Neuron (in vitro differentiated cells): ENCODE data around the gene SH3BP5L.

Source experiments
- H2AFZ ChIP-seq: one replicate; pipeline ENCODE4 v1.6.1; 2013; ENCODE audit warnings: low read depth, mild to moderate bottlenecking, inconsistent platforms, low read length, moderate library complexity
- H3K27me3 ChIP-seq: one replicate; pipeline ENCODE4 v1.6.1; 2013; ENCODE audit warnings: low read length; ENCODE audit not compliant: insufficient read depth
- H3K36me3 ChIP-seq: one replicate; pipeline ENCODE4 v1.6.1; 2013; ENCODE audit warnings: low read length; ENCODE audit not compliant: insufficient read depth
- H3K4me1 ChIP-seq: one replicate; pipeline ENCODE4 v1.6.1; 2013; ENCODE audit warnings: low read length; ENCODE audit not compliant: insufficient read depth
- H3K4me3 ChIP-seq: 2 replicates; pipeline ENCODE4 v1.5.1; 2013; ENCODE audit warnings: mild to moderate bottlenecking, low read length, moderate library complexity
- H3K9me3 ChIP-seq: one replicate; pipeline ENCODE4 v1.6.1; 2013; ENCODE audit warnings: low read length

SH3BP5L gene

GRCh38 chr1:248788327-248788726 lies 37.4 kb downstream of the SH3BP5L start:
- no peaks in the 10 kb centered on the region for H3K4me1 ChIP-seq
- no peaks in the 10 kb centered on the region for H3K9me3 ChIP-seq
- no peaks in the 10 kb centered on the region for H3K36me3 ChIP-seq
- no peak overlapping the region for H2AFZ ChIP-seq
- H3K27me3 ChIP-seq: peaks cover 4% of the 10 kb centered on the region
- H3K4me3 ChIP-seq: no peak overlapping the region

- Histone ChIP-seq H3K27me3 (peaks cover 10% of the 10 kb centered on the region), H3K4me1 (no peaks in the 10 kb centered on the region), H2AFZ (no peak overlapping the region), H3K4me3 (no peak overlapping the region), H3K9me3 (no peaks in the 10 kb centered on the region), H3K36me3 (no peaks in the 10 kb centered on the region)
These were observed 38.3 kb downstream of the SH3BP5L start for GRCh38 chr1:248787430-248787829.

- no peak overlapping the region for H2AFZ ChIP-seq
- H3K4me3 ChIP-seq: no peak overlapping the region
- H3K4me1 ChIP-seq: no peaks in the 10 kb centered on the region
- peaks cover 10% of the 10 kb centered on the region for H3K27me3 ChIP-seq
- no peaks in the 10 kb centered on the region for H3K36me3 ChIP-seq
- no peaks in the 10 kb centered on the region for H3K9me3 ChIP-seq
These were observed 39.6 kb downstream of the SH3BP5L start for GRCh38 chr1:248786156-248786555.

- Histone ChIP-seq H3K9me3 (no peaks in the 10 kb centered on the region), H3K36me3 (no peaks in the 10 kb centered on the region), H3K4me1 (no peaks in the 10 kb centered on the region), H2AFZ (no peak overlapping the region), H3K4me3 (no peak overlapping the region), H3K27me3 (peaks cover 10% of the 10 kb centered on the region)
These were observed 42.3 kb downstream of the SH3BP5L start for GRCh38 chr1:248783367-248783766.

- H3K4me1 ChIP-seq: no peaks in the 10 kb centered on the region
- H3K36me3 ChIP-seq: no peaks in the 10 kb centered on the region
- H3K4me3 ChIP-seq: no peak overlapping the region
- peaks cover 10% of the 10 kb centered on the region for H3K27me3 ChIP-seq
- no peak overlapping the region for H2AFZ ChIP-seq
- H3K9me3 ChIP-seq: no peaks in the 10 kb centered on the region
These were observed 43.1 kb downstream of the SH3BP5L start for GRCh38 chr1:248782416-248783141.

GRCh38 chr1:248779350-248779749 lies 46.4 kb downstream of the SH3BP5L start:
- no peak overlapping the region for H2AFZ ChIP-seq
- H3K4me3 ChIP-seq: no peak overlapping the region
- no peaks in the 10 kb centered on the region for H3K4me1 ChIP-seq
- H3K36me3 ChIP-seq: no peaks in the 10 kb centered on the region
- H3K27me3 ChIP-seq: peaks cover 6% of the 10 kb centered on the region
- H3K9me3 ChIP-seq: no peaks in the 10 kb centered on the region

- H3K27me3 ChIP-seq: peaks cover 6% of the 10 kb centered on the region
- no peaks in the 10 kb centered on the region for H3K9me3 ChIP-seq
- no peak overlapping the region for H3K4me3 ChIP-seq
- no peaks in the 10 kb centered on the region for H3K36me3 ChIP-seq
- H3K4me1 ChIP-seq: no peaks in the 10 kb centered on the region
- no peak overlapping the region for H2AFZ ChIP-seq
These were observed 46.8 kb downstream of the SH3BP5L start for GRCh38 chr1:248778906-248779305.

GRCh38 chr1:248776991-248777390 lies 48.7 kb downstream of the SH3BP5L start:
- H3K36me3 ChIP-seq: no peaks in the 10 kb centered on the region
- H3K27me3 ChIP-seq: peaks cover 8% of the 10 kb centered on the region
- H3K9me3 ChIP-seq: no peaks in the 10 kb centered on the region
- no peaks in the 10 kb centered on the region for H3K4me1 ChIP-seq
- no peak overlapping the region for H2AFZ ChIP-seq
- H3K4me3 ChIP-seq: no peak overlapping the region

- Histone ChIP-seq H3K27me3 (peaks cover 12% of the 10 kb centered on the region), H3K4me3 (no peak overlapping the region), H3K4me1 (no peaks in the 10 kb centered on the region), H2AFZ (no peak overlapping the region), H3K9me3 (no peaks in the 10 kb centered on the region), H3K36me3 (no peaks in the 10 kb centered on the region)
These were observed 50.3 kb downstream of the SH3BP5L start for GRCh38 chr1:248775441-248775840.
